VCaP (cell line): ENCODE measurements around the gene EPM2AIP1.

Experiments used
- H3K27ac ChIP-seq: fragments of 450-650 bp; 2 replicates; pipeline ENCODE4 v1.5.1; 2017
- TF ChIP-seq, protein P1 (sequence below): fragments of 450-650 bp; conservative IDR thresholded peaks from 2 replicates; pipeline ENCODE4 v1.5.1; 2017; ENCODE audit warnings: mild to moderate bottlenecking, moderate library complexity

EPM2AIP1 gene

DNA sequence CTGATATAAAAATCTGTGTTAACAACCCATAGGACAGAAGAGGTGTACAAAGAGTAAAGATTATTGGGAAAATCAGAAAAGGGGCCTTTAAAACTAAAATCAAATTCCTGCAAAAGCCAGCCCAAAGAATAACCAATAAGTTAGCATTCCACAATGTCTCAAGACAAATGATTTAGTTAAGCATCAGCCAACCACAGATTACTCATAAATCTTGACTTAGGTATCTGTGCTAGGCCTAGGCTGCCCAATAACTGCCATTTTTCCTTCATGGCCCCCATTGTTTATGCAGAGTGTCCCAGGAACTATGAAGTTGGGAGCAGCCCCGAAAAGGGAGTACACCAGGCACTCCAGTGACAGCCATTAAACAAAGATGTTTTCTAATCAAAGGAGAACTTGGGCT lies 55.4 kb downstream of the EPM2AIP1 start:
- no peak overlapping the region for H3K27ac ChIP-seq

More for the DNA sequence above, 55.4 kb downstream of the EPM2AIP1 start:
- TF ChIP-seq, protein P1, sequence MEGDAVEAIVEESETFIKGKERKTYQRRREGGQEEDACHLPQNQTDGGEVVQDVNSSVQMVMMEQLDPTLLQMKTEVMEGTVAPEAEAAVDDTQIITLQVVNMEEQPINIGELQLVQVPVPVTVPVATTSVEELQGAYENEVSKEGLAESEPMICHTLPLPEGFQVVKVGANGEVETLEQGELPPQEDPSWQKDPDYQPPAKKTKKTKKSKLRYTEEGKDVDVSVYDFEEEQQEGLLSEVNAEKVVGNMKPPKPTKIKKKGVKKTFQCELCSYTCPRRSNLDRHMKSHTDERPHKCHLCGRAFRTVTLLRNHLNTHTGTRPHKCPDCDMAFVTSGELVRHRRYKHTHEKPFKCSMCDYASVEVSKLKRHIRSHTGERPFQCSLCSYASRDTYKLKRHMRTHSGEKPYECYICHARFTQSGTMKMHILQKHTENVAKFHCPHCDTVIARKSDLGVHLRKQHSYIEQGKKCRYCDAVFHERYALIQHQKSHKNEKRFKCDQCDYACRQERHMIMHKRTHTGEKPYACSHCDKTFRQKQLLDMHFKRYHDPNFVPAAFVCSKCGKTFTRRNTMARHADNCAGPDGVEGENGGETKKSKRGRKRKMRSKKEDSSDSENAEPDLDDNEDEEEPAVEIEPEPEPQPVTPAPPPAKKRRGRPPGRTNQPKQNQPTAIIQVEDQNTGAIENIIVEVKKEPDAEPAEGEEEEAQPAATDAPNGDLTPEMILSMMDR, result no peak
